Gastroesophageal sphincter (tissue), 3 donors: ENCODE results near the gene CPNE1.

Experiments used
- EP300 ChIP-seq: sonication (generic); formaldehyde crosslinking; IDR thresholded peaks from one replicate; pipeline ENCODE4 v1.6.1; 2017; ENCODE audit warnings: antibody characterized with exemption, mild to moderate bottlenecking
- POLR2A ChIP-seq, 2 donors: fragments of 450-650 bp; IDR thresholded peaks; one replicate each; pipeline ENCODE4 v1.6.1; 2017; ENCODE audit warnings: antibody characterized with exemption in 2 of 2, mild to moderate bottlenecking in 2 of 2, moderate library complexity in 1 of 2
- POLR2AphosphoS5 ChIP-seq: sonication (generic); formaldehyde crosslinking; IDR thresholded peaks from one replicate; pipeline ENCODE4 v1.6.1; 2017; ENCODE audit warnings: antibody characterized with exemption
- TF ChIP-seq, protein P1 (sequence below), 4 experiments: fragments of 200-600 bp in 2 of 4; fragments of 450-650 bp in 2 of 4; sonication (generic) in 1 of 4; IDR thresholded peaks; one replicate each; pipeline ENCODE4 v1.5.1; 2017 to 2019; ENCODE audit warnings: antibody characterized with exemption in 4 of 4, mild to moderate bottlenecking in 2 of 4, moderate library complexity in 2 of 4

DNA sequence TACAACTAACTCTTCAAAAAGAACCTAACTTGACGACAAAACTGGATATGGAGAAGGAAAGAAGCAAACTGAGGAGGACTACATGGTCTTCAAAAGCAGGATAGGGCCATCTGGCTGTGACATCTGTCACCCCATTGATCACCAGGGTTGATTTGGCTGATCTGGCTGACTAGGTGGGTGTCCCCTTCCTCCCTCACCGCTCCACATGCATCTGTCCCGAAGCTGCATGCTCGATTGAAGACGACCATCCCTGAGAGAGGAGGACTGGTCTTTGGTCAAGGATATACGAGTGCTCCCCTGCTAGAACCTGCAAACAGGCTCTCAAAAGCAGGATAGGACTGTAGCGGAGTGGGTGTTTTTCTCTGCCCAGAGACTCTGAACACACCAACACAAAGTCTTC, 21.7 kb downstream of the CPNE1 start:
- TF ChIP-seq POLR2AphosphoS5 (no peak), POLR2A (IDR thresholded peaks at IDR 0.05) (no peak), EP300 (no peak)
- TF ChIP-seq, protein P1, sequence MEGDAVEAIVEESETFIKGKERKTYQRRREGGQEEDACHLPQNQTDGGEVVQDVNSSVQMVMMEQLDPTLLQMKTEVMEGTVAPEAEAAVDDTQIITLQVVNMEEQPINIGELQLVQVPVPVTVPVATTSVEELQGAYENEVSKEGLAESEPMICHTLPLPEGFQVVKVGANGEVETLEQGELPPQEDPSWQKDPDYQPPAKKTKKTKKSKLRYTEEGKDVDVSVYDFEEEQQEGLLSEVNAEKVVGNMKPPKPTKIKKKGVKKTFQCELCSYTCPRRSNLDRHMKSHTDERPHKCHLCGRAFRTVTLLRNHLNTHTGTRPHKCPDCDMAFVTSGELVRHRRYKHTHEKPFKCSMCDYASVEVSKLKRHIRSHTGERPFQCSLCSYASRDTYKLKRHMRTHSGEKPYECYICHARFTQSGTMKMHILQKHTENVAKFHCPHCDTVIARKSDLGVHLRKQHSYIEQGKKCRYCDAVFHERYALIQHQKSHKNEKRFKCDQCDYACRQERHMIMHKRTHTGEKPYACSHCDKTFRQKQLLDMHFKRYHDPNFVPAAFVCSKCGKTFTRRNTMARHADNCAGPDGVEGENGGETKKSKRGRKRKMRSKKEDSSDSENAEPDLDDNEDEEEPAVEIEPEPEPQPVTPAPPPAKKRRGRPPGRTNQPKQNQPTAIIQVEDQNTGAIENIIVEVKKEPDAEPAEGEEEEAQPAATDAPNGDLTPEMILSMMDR (IDR thresholded peaks at IDR 0.05) = no peak
